Endothelial cell (in vitro differentiated cells): ENCODE results near the gene EIF1. TPM values are rescaled to one million over a fixed set of nuclear protein-coding genes. Genes with fewer than 3 reads are reported as not detected.

Source experiments
- DNase-seq: peaks from one replicate; pipeline ENCODE4 v3.0.0; 2021; ENCODE audit warnings: low spot score
- H3K27ac Mint-ChIP-seq: one replicate; pipeline ENCODE4 v1.8.0; 2021; ENCODE audit warnings: mixed read lengths, inconsistent platforms; ENCODE audit not compliant: unreplicated experiment
- H3K27me3 Mint-ChIP-seq: one replicate; pipeline ENCODE4 v1.8.0; 2021; ENCODE audit warnings: mild to moderate bottlenecking, moderate library complexity, mixed read lengths, inconsistent platforms; ENCODE audit not compliant: unreplicated experiment
- H3K36me3 Mint-ChIP-seq: one replicate; pipeline ENCODE4 v1.8.0; 2021; ENCODE audit warnings: mild to moderate bottlenecking, low read depth, mixed read lengths, inconsistent platforms; ENCODE audit not compliant: unreplicated experiment
- H3K4me1 Mint-ChIP-seq: one replicate; pipeline ENCODE4 v1.8.0; 2021; ENCODE audit warnings: mild to moderate bottlenecking, mixed read lengths, inconsistent platforms; ENCODE audit not compliant: unreplicated experiment
- H3K4me3 Mint-ChIP-seq: one replicate; pipeline ENCODE4 v1.8.0; 2021; ENCODE audit warnings: mild to moderate bottlenecking, mixed read lengths, inconsistent platforms; ENCODE audit not compliant: unreplicated experiment
- H3K9me3 Mint-ChIP-seq: one replicate; pipeline ENCODE4 v1.8.0; 2021; ENCODE audit warnings: mixed read lengths, inconsistent platforms; ENCODE audit not compliant: unreplicated experiment
- total RNA-seq: library from RNA; stranded (reverse); fragmentation: NEBNext Ultra II Directional; extraction: Animal tissue kit (Norgen Biotek cat#: 25700); gene quantifications from one replicate; pipeline ENCODE4 v1.2.1, GENCODE V29; 2021; ENCODE audit not compliant: unreplicated experiment
- TF ChIP-seq, protein P1 (sequence below): fragments of 200-600 bp; sonication (generic); IDR thresholded peaks from one replicate; pipeline ENCODE4 v1.5.0; 2021; ENCODE audit warnings: antibody characterized with exemption; ENCODE audit not compliant: unreplicated experiment

Gene EIF1
- total RNA-seq, 1 donor from 2014 or later = 569 TPM

- Mint-ChIP-seq H3K27ac (no peak overlapping the region), H3K27me3 (peaks cover 6% of the 10 kb centered on the region), H3K9me3 (no peaks in the 10 kb centered on the region), H3K4me1 (peaks cover 16% of the 10 kb centered on the region), H3K4me3 (no peak overlapping the region), H3K36me3 (peaks cover 4% of the 10 kb centered on the region)
- TF ChIP-seq, protein P1, sequence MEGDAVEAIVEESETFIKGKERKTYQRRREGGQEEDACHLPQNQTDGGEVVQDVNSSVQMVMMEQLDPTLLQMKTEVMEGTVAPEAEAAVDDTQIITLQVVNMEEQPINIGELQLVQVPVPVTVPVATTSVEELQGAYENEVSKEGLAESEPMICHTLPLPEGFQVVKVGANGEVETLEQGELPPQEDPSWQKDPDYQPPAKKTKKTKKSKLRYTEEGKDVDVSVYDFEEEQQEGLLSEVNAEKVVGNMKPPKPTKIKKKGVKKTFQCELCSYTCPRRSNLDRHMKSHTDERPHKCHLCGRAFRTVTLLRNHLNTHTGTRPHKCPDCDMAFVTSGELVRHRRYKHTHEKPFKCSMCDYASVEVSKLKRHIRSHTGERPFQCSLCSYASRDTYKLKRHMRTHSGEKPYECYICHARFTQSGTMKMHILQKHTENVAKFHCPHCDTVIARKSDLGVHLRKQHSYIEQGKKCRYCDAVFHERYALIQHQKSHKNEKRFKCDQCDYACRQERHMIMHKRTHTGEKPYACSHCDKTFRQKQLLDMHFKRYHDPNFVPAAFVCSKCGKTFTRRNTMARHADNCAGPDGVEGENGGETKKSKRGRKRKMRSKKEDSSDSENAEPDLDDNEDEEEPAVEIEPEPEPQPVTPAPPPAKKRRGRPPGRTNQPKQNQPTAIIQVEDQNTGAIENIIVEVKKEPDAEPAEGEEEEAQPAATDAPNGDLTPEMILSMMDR = no peak
- DNase-seq = no peak
These were observed 51.8 kb downstream of the EIF1 start for GRCh38 chr17:41740506-41740905.

- TF ChIP-seq, protein P1 = no peak
- H3K27ac Mint-ChIP-seq = no peak overlapping the region
- H3K4me1 Mint-ChIP-seq = peaks cover 12% of the 10 kb centered on the region
- H3K9me3 Mint-ChIP-seq = no peaks in the 10 kb centered on the region
- peaks cover 12% of the 10 kb centered on the region for H3K27me3 Mint-ChIP-seq
- no peaks in the 10 kb centered on the region for H3K36me3 Mint-ChIP-seq
- no peak overlapping the region for H3K4me3 Mint-ChIP-seq
- DNase-seq = no peak
These were observed 53.0 kb downstream of the EIF1 start for GRCh38 chr17:41741709-41742108.

Other genes starting within 250 kb of the EIF1 start
- gene KRT38, start 247.9 kb upstream of the EIF1 start, total RNA-seq = not detected
- not detected for gene KRT32, start 221.5 kb upstream of the EIF1 start, total RNA-seq
- gene KRT35, start 207.7 kb upstream of the EIF1 start, total RNA-seq = not detected
- gene KRT36, start 199.0 kb upstream of the EIF1 start, total RNA-seq = not detected
- not detected for gene KRT13, start 183.3 kb upstream of the EIF1 start, total RNA-seq
- gene KRT15, start 170.0 kb upstream of the EIF1 start, total RNA-seq = not detected
- 4.5 TPM for gene KRT19, start 160.6 kb upstream of the EIF1 start, total RNA-seq
- gene KRT9, start 116.8 kb upstream of the EIF1 start, total RNA-seq = not detected
- not detected for gene KRT14, start 102.0 kb upstream of the EIF1 start, total RNA-seq
- gene KRT16, start 76.1 kb upstream of the EIF1 start, total RNA-seq = not detected
- gene KRT17, start 64.3 kb upstream of the EIF1 start, total RNA-seq = not detected
- gene GAST, start 23.4 kb downstream of the EIF1 start, total RNA-seq = not detected
- gene HAP1, start 45.8 kb downstream of the EIF1 start, total RNA-seq = 18.1 TPM
- 330 TPM for gene JUP, start 97.8 kb downstream of the EIF1 start, total RNA-seq
- 22.6 TPM for gene P3H4, start 123.1 kb downstream of the EIF1 start, total RNA-seq
- gene FKBP10, start 124.1 kb downstream of the EIF1 start, total RNA-seq = 167 TPM
- 79.9 TPM for gene NT5C3B, start 147.3 kb downstream of the EIF1 start, total RNA-seq
- not detected for gene KLHL10, start 148.9 kb downstream of the EIF1 start, total RNA-seq
- 9.0 TPM for gene KLHL11, start 176.5 kb downstream of the EIF1 start, total RNA-seq
- gene ACLY, start 230.1 kb downstream of the EIF1 start, total RNA-seq = 376 TPM
- gene ODAD4, start 241.7 kb downstream of the EIF1 start, total RNA-seq = 2.2 TPM